SK-N-SH (cell line): ENCODE data around the gene SUCLG2.

Experiments used
- EP300 ChIP-seq, 2 experiments: IDR thresholded peaks; 2 replicates each; pipeline versions ENCODE4 v1.4.0 to v1.6.1; 2012; ENCODE audit warnings: borderline replicate concordance in 1 of 2, low read depth in 1 of 2, low read length in 1 of 2
- GATA2 ChIP-seq: sonication (generic); formaldehyde crosslinking; IDR thresholded peaks from 2 replicates; pipeline ENCODE4 v1.5.0; 2020; ENCODE audit warnings: mild to moderate bottlenecking, missing genetic modification reagents
- JUND ChIP-seq: IDR thresholded peaks from 2 replicates; pipeline ENCODE4 v1.4.0; 2012
- MXI1 ChIP-seq: IDR thresholded peaks from 2 replicates; pipeline ENCODE4 v1.6.1; 2012; ENCODE audit warnings: mild to moderate bottlenecking, low read depth, low read length, improper control_type of control experiment
- NRF1 ChIP-seq: IDR thresholded peaks from 2 replicates; pipeline ENCODE4 v1.6.1; 2012; ENCODE audit warnings: low read depth, mild to moderate bottlenecking, low read length
- PBX3 ChIP-seq: IDR thresholded peaks from 2 replicates; pipeline ENCODE4; 2012
- RAD21 ChIP-seq: IDR thresholded peaks from 2 replicates; pipeline ENCODE4 v1.6.1; 2012; ENCODE audit warnings: mild to moderate bottlenecking, low read length
- RFX5 ChIP-seq: IDR thresholded peaks from 2 replicates; pipeline ENCODE4 v1.6.1; 2012; ENCODE audit warnings: mild to moderate bottlenecking, improper control_type of control experiment, low read length
- SIN3A ChIP-seq: IDR thresholded peaks from 2 replicates; pipeline ENCODE4 v1.6.1; 2012; ENCODE audit warnings: low read depth, mild to moderate bottlenecking, low read length, moderate library complexity, borderline replicate concordance
- TAF1 ChIP-seq: IDR thresholded peaks from 2 replicates; pipeline ENCODE4 v1.6.1; 2012; ENCODE audit warnings: low read depth, mild to moderate bottlenecking, low read length, moderate library complexity, borderline replicate concordance
- TCF12 ChIP-seq: IDR thresholded peaks from 2 replicates; pipeline ENCODE4 v1.4.0; 2012
- TF ChIP-seq, protein P1 (sequence below): fragments of 200-600 bp; sonication (generic); IDR thresholded peaks from 2 replicates; pipeline ENCODE4 v1.6.1; 2017; ENCODE audit warnings: antibody characterized with exemption, mild to moderate bottlenecking, moderate library complexity
- TF ChIP-seq, protein P2 (sequence below): IDR thresholded peaks from 2 replicates; pipeline ENCODE4 v1.6.1; 2012; ENCODE audit warnings: mild to moderate bottlenecking, low read depth, low read length, moderate library complexity
- TF ChIP-seq, protein P3 (sequence below): IDR thresholded peaks from 2 replicates; pipeline ENCODE4 v1.4.0; 2012; ENCODE audit warnings: low read depth, borderline replicate concordance

- TF ChIP-seq SIN3A (no peak), RAD21 (no peak), GATA2 (no peak), RFX5 (no peak), EP300 (IDR thresholded peaks at IDR 0.05; ENCODE audit: borderline replicate concordance in 1 of 2, low read depth in 1 of 2, low read length in 1 of 2) (no peak), TAF1 (no peak), JUND (no peak), MXI1 (no peak), NRF1 (no peak), PBX3 (no peak), TCF12 (no peak)
- TF ChIP-seq, protein P1, sequence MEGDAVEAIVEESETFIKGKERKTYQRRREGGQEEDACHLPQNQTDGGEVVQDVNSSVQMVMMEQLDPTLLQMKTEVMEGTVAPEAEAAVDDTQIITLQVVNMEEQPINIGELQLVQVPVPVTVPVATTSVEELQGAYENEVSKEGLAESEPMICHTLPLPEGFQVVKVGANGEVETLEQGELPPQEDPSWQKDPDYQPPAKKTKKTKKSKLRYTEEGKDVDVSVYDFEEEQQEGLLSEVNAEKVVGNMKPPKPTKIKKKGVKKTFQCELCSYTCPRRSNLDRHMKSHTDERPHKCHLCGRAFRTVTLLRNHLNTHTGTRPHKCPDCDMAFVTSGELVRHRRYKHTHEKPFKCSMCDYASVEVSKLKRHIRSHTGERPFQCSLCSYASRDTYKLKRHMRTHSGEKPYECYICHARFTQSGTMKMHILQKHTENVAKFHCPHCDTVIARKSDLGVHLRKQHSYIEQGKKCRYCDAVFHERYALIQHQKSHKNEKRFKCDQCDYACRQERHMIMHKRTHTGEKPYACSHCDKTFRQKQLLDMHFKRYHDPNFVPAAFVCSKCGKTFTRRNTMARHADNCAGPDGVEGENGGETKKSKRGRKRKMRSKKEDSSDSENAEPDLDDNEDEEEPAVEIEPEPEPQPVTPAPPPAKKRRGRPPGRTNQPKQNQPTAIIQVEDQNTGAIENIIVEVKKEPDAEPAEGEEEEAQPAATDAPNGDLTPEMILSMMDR = no peak
- TF ChIP-seq, protein P2, sequence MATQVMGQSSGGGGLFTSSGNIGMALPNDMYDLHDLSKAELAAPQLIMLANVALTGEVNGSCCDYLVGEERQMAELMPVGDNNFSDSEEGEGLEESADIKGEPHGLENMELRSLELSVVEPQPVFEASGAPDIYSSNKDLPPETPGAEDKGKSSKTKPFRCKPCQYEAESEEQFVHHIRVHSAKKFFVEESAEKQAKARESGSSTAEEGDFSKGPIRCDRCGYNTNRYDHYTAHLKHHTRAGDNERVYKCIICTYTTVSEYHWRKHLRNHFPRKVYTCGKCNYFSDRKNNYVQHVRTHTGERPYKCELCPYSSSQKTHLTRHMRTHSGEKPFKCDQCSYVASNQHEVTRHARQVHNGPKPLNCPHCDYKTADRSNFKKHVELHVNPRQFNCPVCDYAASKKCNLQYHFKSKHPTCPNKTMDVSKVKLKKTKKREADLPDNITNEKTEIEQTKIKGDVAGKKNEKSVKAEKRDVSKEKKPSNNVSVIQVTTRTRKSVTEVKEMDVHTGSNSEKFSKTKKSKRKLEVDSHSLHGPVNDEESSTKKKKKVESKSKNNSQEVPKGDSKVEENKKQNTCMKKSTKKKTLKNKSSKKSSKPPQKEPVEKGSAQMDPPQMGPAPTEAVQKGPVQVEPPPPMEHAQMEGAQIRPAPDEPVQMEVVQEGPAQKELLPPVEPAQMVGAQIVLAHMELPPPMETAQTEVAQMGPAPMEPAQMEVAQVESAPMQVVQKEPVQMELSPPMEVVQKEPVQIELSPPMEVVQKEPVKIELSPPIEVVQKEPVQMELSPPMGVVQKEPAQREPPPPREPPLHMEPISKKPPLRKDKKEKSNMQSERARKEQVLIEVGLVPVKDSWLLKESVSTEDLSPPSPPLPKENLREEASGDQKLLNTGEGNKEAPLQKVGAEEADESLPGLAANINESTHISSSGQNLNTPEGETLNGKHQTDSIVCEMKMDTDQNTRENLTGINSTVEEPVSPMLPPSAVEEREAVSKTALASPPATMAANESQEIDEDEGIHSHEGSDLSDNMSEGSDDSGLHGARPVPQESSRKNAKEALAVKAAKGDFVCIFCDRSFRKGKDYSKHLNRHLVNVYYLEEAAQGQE = no peak
- TF ChIP-seq, protein P3, sequence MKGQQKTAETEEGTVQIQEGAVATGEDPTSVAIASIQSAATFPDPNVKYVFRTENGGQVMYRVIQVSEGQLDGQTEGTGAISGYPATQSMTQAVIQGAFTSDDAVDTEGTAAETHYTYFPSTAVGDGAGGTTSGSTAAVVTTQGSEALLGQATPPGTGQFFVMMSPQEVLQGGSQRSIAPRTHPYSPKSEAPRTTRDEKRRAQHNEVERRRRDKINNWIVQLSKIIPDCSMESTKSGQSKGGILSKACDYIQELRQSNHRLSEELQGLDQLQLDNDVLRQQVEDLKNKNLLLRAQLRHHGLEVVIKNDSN = no peak
These were observed 326.8 kb downstream of the SUCLG2 start for GRCh38 chr3:67327582-67327981.
